K562 (cell line): Measurements from ENCODE around the gene IFI16. TPM values are rescaled to one million over a fixed set of nuclear protein-coding genes. Genes with fewer than 3 reads are reported as not detected.

ENCODE experiments used
- ATAC-seq: fragments of 200-7000 bp; cut with Tn5 transposase; 3 replicates; pipeline ENCODE4 v1.9.1; 2020; ENCODE audit warnings: moderate library complexity
- BruUV-seq: library from RNA; stranded (reverse); fragments of 400-500 nt; replicated peaks from 2 replicates; lab custom pipeline; 2021; lab: Mats Ljungman, UMichigan
- CTCF ChIA-PET: fragments of 300-600 bp; formaldehyde crosslinking; extraction: SDS; loops from one replicate; lab custom pipeline; 2021; ENCODE audit warnings: low intra/inter-chr PET ratio; lab: Yijun Ruan, JAX
- POLR2A ChIA-PET: fragments of 300-600, 350-650 bp; sonication (Branson Sonifier 250); formaldehyde crosslinking; extraction: SDS; loops from one replicate; lab custom pipeline; 2021; ENCODE audit warnings: antibody characterized with exemption, inconsistent platforms; lab: Yijun Ruan, JAX
- DNase-seq, 4 experiments: peaks; one replicate each; pipeline versions ENCODE4 v3.0.0 to v3.0.0-alpha.2; 2011 to 2018; ENCODE audit warnings: low spot score in 3 of 4, mixed read lengths in 3 of 4; ENCODE audit errors: extremely low read depth in 1 of 4
- FAIRE-seq: peaks from 2 replicates; lab custom pipeline; 2011; peaks lifted over from hg19 to GRCh38; lab: Jason Lieb, UNC
- H2AFZ ChIP-seq: 2 replicates; pipeline ENCODE4 v1.6.0; 2011; ENCODE audit warnings: low read depth, low read length, control low read depth, inconsistent platforms
- H3K27ac ChIP-seq: fragments of 200-600 bp; 3 replicates; pipeline ENCODE4 v1.8.0; 2011; ENCODE audit warnings: low read depth, mild to moderate bottlenecking, control low read depth, inconsistent platforms, low read length, moderate library complexity, mixed read lengths; ENCODE audit errors: extremely low read depth
- H3K27me3 ChIP-seq, 2 experiments: fragments of 300-600 bp in 1 of 2; 2 replicates in 1 of 2; 3 replicates in 1 of 2; pipeline versions ENCODE4 v1.6.0 to v1.8.0; 2011; ENCODE audit warnings: inconsistent platforms in 2 of 2, low read length in 2 of 2, mild to moderate bottlenecking in 1 of 2, mixed read lengths in 1 of 2, moderate library complexity in 1 of 2; ENCODE audit not compliant: control insufficient read depth in 2 of 2, insufficient read depth in 2 of 2
- H3K36me3 ChIP-seq: fragments of 300-600 bp; 3 replicates; pipeline ENCODE4 v1.8.0; 2011; ENCODE audit warnings: mild to moderate bottlenecking, low read length, inconsistent platforms; ENCODE audit not compliant: control insufficient read depth, insufficient read depth
- H3K4me1 ChIP-seq, 2 experiments: fragments of 200-600 bp in 1 of 2; replicated peaks in 1 of 2; 2 replicates in 1 of 2; 3 replicates in 1 of 2; pipeline versions ENCODE4 v1.5.1 to v1.8.0; 2011; ENCODE audit warnings: inconsistent platforms in 2 of 2, low read length in 2 of 2, mild to moderate bottlenecking in 1 of 2, mixed read lengths in 1 of 2, moderate library complexity in 1 of 2; ENCODE audit not compliant: control insufficient read depth in 2 of 2, insufficient read depth in 2 of 2
- H3K4me2 ChIP-seq: 2 replicates; pipeline ENCODE4 v1.6.1; 2011; ENCODE audit warnings: low read length, control low read depth, inconsistent platforms, mixed read lengths; ENCODE audit not compliant: insufficient read depth
- H3K4me3 ChIP-seq: fragments of 200-600 bp; sonication (generic), shearing (Covaris generic); 2 replicates; pipeline ENCODE4 v1.5.1; 2016; ENCODE audit warnings: control low read depth, inconsistent platforms
- H3K79me2 ChIP-seq: fragments of 200-600 bp; 3 replicates; pipeline ENCODE4 v1.8.0; 2011; ENCODE audit warnings: low read length, inconsistent platforms; ENCODE audit not compliant: control insufficient read depth, insufficient read depth
- H3K9ac ChIP-seq, 2 experiments: 2 replicates each; pipeline versions ENCODE4 v1.6.0 to v1.6.1; 2011; ENCODE audit warnings: low read depth in 2 of 2, low read length in 2 of 2, control low read depth in 1 of 2, inconsistent platforms in 1 of 2, mild to moderate bottlenecking in 1 of 2, mixed read lengths in 1 of 2; ENCODE audit not compliant: insufficient read depth in 1 of 2
- H3K9me1 ChIP-seq: one replicate; pipeline ENCODE4 v1.6.0; 2011; ENCODE audit warnings: inconsistent platforms, mild to moderate bottlenecking, low read length, moderate library complexity; ENCODE audit not compliant: control insufficient read depth, insufficient read depth
- H3K9me3 ChIP-seq: replicated peaks from 2 replicates; pipeline ENCODE4 v1.5.1; 2011; ENCODE audit warnings: low read depth, low read length, inconsistent platforms; ENCODE audit not compliant: control insufficient read depth, insufficient read depth
- H4K20me1 ChIP-seq: replicated peaks from 2 replicates; pipeline ENCODE4 v1.6.1; 2011; ENCODE audit warnings: low read length, inconsistent platforms, mixed read lengths; ENCODE audit not compliant: control insufficient read depth, insufficient read depth
- CHD4 ChIP-seq: fragments of 200-600 bp; sonication (generic); IDR thresholded peaks from 3 replicates; pipeline ENCODE4 v1.6.1; 2012; ENCODE audit warnings: low read depth, mild to moderate bottlenecking, mixed read lengths, low read length, inconsistent platforms; ENCODE audit not compliant: insufficient read depth, insufficient replicate concordance, poor library complexity, severe bottlenecking
- FOSL1 ChIP-seq: fragments of 200-800 bp; sonication (Bioruptor generic); conservative IDR thresholded peaks from 2 replicates; pipeline ENCODE4 v1.6.1; 2016; ENCODE audit warnings: missing genetic modification characterization, missing compliant biosample characterization
- FOXJ2 ChIP-seq: fragments of 200-800 bp; sonication (Bioruptor generic); IDR thresholded peaks from 2 replicates; pipeline ENCODE4 v1.6.1; 2016; ENCODE audit warnings: missing genetic modification characterization, missing compliant biosample characterization
- FOXJ3 ChIP-seq: sonication (generic); formaldehyde crosslinking; IDR thresholded peaks from 2 replicates; pipeline ENCODE4 v1.4.0; 2020; ENCODE audit warnings: mild to moderate bottlenecking, missing genetic modification reagents
- JUND ChIP-seq, 2 experiments: IDR thresholded peaks; 2 replicates in 1 of 2; 3 replicates in 1 of 2; pipeline ENCODE4 v1.6.1; 2011; ENCODE audit warnings: borderline replicate concordance in 2 of 2, low read depth in 2 of 2, low read length in 2 of 2, improper control_type of control experiment in 1 of 2, missing biosample characterization in 1 of 2, missing genetic modification characterization in 1 of 2, missing genetic modification reagents in 1 of 2
- MEIS2 ChIP-seq: fragments of 450-650 bp; IDR thresholded peaks from 2 replicates; pipeline ENCODE4 v1.6.1; 2014; ENCODE audit warnings: mild to moderate bottlenecking; ENCODE audit not compliant: partially characterized antibody
- NFIC ChIP-seq: fragments of 450-650 bp; IDR thresholded peaks from 2 replicates; pipeline ENCODE4 v1.6.1; 2017; ENCODE audit warnings: mild to moderate bottlenecking, inconsistent platforms
- WGBS: fragments of 100-300 bp; shearing (Covaris generic); methylation state at CpG from one replicate; pipeline ENCODE4 v1.1.6; 2016; ENCODE audit warnings: low coverage, mixed read lengths; ENCODE audit not compliant: insufficient coverage; ENCODE audit errors: missing lambda C conversion rate; 5-methylcytosine and 5-hydroxymethylcytosine counted together
- in situ Hi-C: fragments of 300-500 bp; cut with MboI; formaldehyde crosslinking; loops from 4 replicates; pipeline ENCODE4 v1.15.0; 2018; ENCODE audit warnings: inconsistent platforms, mixed read lengths
- intact Hi-C: fragments of 100-400 bp; cut with micrococcal nuclease; formaldehyde crosslinking; loops from 2 replicates; pipeline ENCODE4 v1.14.2; 2022
- polyA plus RNA-seq, 8 experiments: library from polyadenylated mRNA; depleted of rRNA in 4 of 8; stranded (reverse) in 5 of 8; unstranded in 3 of 8; fragments of >200 nt; fragmentation: Nextera tagmentation in 2 of 8; fragmentation: Illumina TruSeq in 1 of 8; extraction: Ambion mirVana in 2 of 8; extraction: Trizol in 1 of 8; gene quantifications; 2 replicates each; pipeline versions ENCODE4 v1.2.1 to v1.2.3, GENCODE V29; 2011 to 2014; ENCODE audit warnings: inconsistent platforms in 1 of 8, missing spikeins in 1 of 8
- total RNA-seq, 7 experiments: library from RNA; depleted of rRNA in 6 of 7; stranded (reverse); fragments of >200 nt in 6 of 7; fragmentation: Illumina TruSeq in 2 of 7; extraction: Trizol in 2 of 7; gene quantifications; 2 replicates each; pipeline versions ENCODE4 v1.2.1 to v1.2.3, GENCODE V29; 2011 to 2021; ENCODE audit warnings: low replicate concordance in 1 of 7
- TF ChIP-seq, protein P1 (sequence below), 2 experiments: IDR thresholded peaks in 1 of 2; conservative IDR thresholded peaks in 1 of 2; 2 replicates each; pipeline ENCODE4 v1.6.1; 2016; ENCODE audit warnings: low read depth in 2 of 2, mild to moderate bottlenecking in 1 of 2, missing compliant biosample characterization in 1 of 2, missing genetic modification characterization in 1 of 2, moderate library complexity in 1 of 2

Gene IFI16
- total and polyA plus RNA-seq, 9 of the 15 experiments (the other 6 are each of a cell fraction or from before 2014, with no cell fraction given) = 0.70 to 2.8 (median 1.6) TPM

DNA sequence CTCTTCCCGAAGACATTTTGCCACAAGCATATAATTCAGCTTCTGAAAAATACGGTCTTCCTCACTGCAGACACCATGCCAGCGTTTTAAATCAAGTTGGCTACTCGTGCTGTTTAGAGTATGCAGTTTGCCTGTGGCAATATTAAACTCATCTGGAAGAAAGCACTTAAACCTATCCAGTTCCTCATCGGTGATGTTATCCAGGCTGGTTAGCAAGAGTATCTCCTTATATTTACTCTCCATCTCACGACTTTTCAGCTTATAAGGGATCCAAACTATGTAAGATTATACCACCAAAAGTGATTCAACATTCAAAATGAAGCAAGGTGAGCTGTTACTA lies 9.7 kb upstream of the IFI16 start:
- DNase-seq (no peak), ATAC-seq (no peak), FAIRE-seq (no peak)
- no peaks in the 10 kb centered on the region for H4K20me1 ChIP-seq
- no peak for TF ChIP-seq FOXJ3 (CRISPR knock-in tag)
- peak; percentile 28; the same call in 1 of the 2 replicates for TF ChIP-seq FOXJ2 (tag)
- H3K79me2 ChIP-seq = no peaks in the 10 kb centered on the region
- 0 out of 2 replicates have a peak overlapping the region, but pooled peaks have one; percentile 1 for H2AFZ ChIP-seq
- no TSS peak for BruUV-seq
- POLR2A ChIA-PET = no interaction called here
- no peaks in the 10 kb centered on the region for H3K9me1 ChIP-seq
- H3K36me3 ChIP-seq = no peaks in the 10 kb centered on the region
- no peaks in the 10 kb centered on the region for H3K9me3 ChIP-seq
- H3K4me2 ChIP-seq = no peak overlapping the region
- no peak overlapping the region for H3K9ac ChIP-seq
- CTCF ChIA-PET = interaction anchor here (0.6 kb wide), 1 partner anchor 797 kb away, joined by 3 read pairs; no protein-coding TSS in a partner anchor
- no peak overlapping the region for H3K4me3 ChIP-seq
- in situ Hi-C loops = loop anchor here (10.0 kb wide), 1 partner anchor 335 kb away; no protein-coding TSS in a partner anchor
- H3K27me3 ChIP-seq = no peaks in the 10 kb centered on the region
- H3K27ac ChIP-seq = no peak overlapping the region
- intact Hi-C loops = no loop called here
- no peaks in the 10 kb centered on the region; a peak in 1 of 5 replicates for H3K4me1 ChIP-seq
- WGBS = 7% methylated on average over 6 of the region's 6 CpGs

DNA sequence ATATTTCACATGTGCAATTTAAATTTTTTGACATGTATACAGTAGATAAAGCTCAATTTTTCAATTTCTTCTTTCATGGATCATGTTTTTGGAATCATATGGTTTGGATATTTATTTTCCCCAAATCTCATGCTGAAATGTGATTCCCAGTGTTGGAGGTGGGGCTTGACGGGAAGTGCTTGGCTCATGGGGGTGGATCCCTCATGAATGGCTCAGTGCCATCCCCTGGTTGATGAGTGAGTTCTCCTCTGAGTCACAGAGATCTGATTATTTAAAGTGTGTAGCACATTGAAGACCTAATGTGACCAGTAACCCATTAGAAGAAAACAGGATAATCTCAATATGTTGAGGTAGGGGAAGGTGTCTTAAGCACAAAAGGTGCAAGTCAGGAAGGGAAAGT lies 9.1 kb upstream of the IFI16 start:
- FAIRE-seq (no peak), DNase-seq (peak in 2 of 4 experiments; percentile 15 to 52), ATAC-seq (peak; percentile 61; the same call in 2 of the 3 replicates)
- no peaks in the 10 kb centered on the region for H3K27me3 ChIP-seq
- ChIA-PET POLR2A (no interaction called here), CTCF (interaction anchor here (0.6 kb wide), 1 partner anchor 797 kb away, joined by 3 read pairs; no protein-coding TSS in a partner anchor)
- H3K9me3 ChIP-seq = no peaks in the 10 kb centered on the region
- intact Hi-C loops (no loop called here), in situ Hi-C loops (loop anchor here (10.0 kb wide), 1 partner anchor 336 kb away; no protein-coding TSS in a partner anchor)
- no peaks in the 10 kb centered on the region for H3K36me3 ChIP-seq
- no peaks in the 10 kb centered on the region for H3K79me2 ChIP-seq
- no peak overlapping the region for H3K4me2 ChIP-seq
- H3K9me1 ChIP-seq = no peaks in the 10 kb centered on the region
- peak; percentile 86 for TF ChIP-seq FOSL1
- TF ChIP-seq MEIS2 = peak; percentile 85
- TF ChIP-seq, protein P1, sequence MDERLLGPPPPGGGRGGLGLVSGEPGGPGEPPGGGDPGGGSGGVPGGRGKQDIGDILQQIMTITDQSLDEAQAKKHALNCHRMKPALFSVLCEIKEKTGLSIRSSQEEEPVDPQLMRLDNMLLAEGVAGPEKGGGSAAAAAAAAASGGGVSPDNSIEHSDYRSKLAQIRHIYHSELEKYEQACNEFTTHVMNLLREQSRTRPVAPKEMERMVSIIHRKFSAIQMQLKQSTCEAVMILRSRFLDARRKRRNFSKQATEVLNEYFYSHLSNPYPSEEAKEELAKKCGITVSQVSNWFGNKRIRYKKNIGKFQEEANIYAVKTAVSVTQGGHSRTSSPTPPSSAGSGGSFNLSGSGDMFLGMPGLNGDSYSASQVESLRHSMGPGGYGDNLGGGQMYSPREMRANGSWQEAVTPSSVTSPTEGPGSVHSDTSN (CRISPR knock-in tag; IDR thresholded peaks at IDR 0.05; ENCODE audit: low read depth) = no peak
- TF ChIP-seq, protein P1 (tag; conservative IDR thresholded peaks at IDR 0.05; ENCODE audit: low read depth) = peak; percentile 66
- TF ChIP-seq CHD4 = no peak
- peak; percentile 70 for TF ChIP-seq NFIC
- no peak for TF ChIP-seq JUND (IDR thresholded peaks at IDR 0.05; ENCODE audit: borderline replicate concordance, low read depth, low read length)
- TF ChIP-seq JUND (tag; IDR thresholded peaks at IDR 0.05; ENCODE audit: borderline replicate concordance, low read depth, low read length) = peak; percentile 34; the same call in 1 of the 3 replicates
- no peak overlapping the region for H3K4me3 ChIP-seq
- 0% methylated on average over 1 of the region's 1 CpG for WGBS
- no peak overlapping the region for H3K9ac ChIP-seq
- no peaks in the 10 kb centered on the region; a peak in 2 of 5 replicates for H3K4me1 ChIP-seq
- H2AFZ ChIP-seq = no peak overlapping the region
- no TSS peak for BruUV-seq
- H3K27ac ChIP-seq = no peak overlapping the region
- H4K20me1 ChIP-seq = no peaks in the 10 kb centered on the region
